Fibroblast of the aortic adventitia (primary cell): ENCODE data around the gene TRRAP. TPM values are rescaled to one million over a fixed set of nuclear protein-coding genes. Genes with fewer than 3 reads are reported as not detected.

Experiments used
- DNase-seq: peaks from one replicate; pipeline ENCODE4 v3.0.0-alpha.2; 2010; ENCODE audit warnings: low read depth
- H3K4me3 ChIP-seq: 2 replicates; pipeline ENCODE4 v1.5.1; 2011; ENCODE audit warnings: low read depth, mild to moderate bottlenecking, control low read depth, low read length, moderate library complexity
- small RNA-seq: library from RNA; depleted of rRNA; stranded (forward); fragments of <200 nt; gene quantifications from one replicate; pipeline ENCODE3, GENCODE V24; 2012
- total RNA-seq: library from RNA; depleted of rRNA; stranded (reverse); fragments of >200 nt; gene quantifications from 2 replicates; pipeline ENCODE4 v1.2.3, GENCODE V29; 2012; ENCODE audit warnings: low replicate concordance
- TF ChIP-seq, protein P1 (sequence below): IDR thresholded peaks from 2 replicates; pipeline ENCODE4 v1.5.1; 2011; ENCODE audit warnings: mild to moderate bottlenecking, low read length, control low read depth, inconsistent platforms; ENCODE audit not compliant: insufficient read depth

The TRRAP gene
- total RNA-seq, 1 donor, result 17.4 TPM

DNA sequence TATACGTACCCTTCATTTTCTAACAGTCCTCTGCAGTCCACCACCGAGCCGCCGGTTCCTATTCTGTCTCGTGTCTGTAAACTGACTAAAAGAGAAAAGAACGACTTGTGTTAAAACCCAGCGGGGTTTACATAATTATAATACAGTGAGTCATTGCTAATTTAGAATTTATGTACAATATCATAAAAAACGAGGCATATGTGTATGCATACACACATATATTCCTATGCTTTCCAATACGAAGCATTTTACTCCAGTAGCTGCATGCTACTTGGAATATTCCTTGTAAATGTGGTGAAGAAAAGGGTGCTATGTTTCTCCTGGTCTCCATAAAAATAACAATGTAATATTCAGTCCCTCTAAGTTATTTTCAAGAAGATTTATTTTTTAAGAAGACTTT is 176.4 kb downstream of the TRRAP start:
- no peak overlapping the region for H3K4me3 ChIP-seq
- TF ChIP-seq, protein P1, sequence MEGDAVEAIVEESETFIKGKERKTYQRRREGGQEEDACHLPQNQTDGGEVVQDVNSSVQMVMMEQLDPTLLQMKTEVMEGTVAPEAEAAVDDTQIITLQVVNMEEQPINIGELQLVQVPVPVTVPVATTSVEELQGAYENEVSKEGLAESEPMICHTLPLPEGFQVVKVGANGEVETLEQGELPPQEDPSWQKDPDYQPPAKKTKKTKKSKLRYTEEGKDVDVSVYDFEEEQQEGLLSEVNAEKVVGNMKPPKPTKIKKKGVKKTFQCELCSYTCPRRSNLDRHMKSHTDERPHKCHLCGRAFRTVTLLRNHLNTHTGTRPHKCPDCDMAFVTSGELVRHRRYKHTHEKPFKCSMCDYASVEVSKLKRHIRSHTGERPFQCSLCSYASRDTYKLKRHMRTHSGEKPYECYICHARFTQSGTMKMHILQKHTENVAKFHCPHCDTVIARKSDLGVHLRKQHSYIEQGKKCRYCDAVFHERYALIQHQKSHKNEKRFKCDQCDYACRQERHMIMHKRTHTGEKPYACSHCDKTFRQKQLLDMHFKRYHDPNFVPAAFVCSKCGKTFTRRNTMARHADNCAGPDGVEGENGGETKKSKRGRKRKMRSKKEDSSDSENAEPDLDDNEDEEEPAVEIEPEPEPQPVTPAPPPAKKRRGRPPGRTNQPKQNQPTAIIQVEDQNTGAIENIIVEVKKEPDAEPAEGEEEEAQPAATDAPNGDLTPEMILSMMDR, result no peak
- DNase-seq, result no peak

DNA sequence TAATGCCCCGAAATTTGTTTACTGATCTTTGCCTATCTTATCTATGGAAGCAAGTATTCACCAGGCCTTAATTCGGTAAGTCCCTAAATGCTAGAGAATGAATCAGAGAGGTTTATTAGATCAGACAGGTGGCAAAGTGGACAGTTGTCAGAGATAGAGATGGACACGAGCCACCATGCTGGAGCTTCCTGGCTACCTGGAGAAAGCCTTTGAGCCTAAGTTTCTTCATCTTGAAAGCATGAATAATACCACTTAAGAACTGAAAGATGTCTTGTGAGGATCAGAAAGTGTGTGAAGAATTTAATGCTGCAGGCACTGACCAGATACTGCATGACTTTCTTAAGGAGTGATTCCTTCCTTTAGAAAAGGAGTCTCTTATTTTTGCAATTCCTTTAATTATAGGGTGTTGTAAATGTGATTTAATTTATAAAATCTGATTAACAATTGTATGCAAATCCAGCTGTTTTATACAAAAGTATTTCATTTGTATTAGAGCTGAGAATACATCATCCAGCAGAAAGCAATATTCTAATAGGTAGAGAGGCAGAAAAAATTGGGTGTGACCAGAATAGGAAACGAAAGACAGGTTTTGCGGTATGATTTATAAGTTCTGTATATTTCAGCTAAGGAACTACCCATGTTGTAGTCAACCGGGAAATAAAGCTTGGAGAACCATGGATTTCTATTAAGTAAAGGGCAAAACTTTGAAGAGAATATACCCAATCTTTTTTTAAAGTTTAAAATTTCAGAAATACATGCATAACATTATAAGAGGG is 182.9 kb downstream of the TRRAP start:
- DNase-seq, result no peak
- TF ChIP-seq, protein P1, result no peak
- no peak overlapping the region for H3K4me3 ChIP-seq

Small RNA genes within 50 kb of the gene (small RNA-seq; reads per million reads assigned to genes)
- 72.5 reads per million, percentile 97 among the genes with 10 or more reads in this experiment for gene MIR3609

Other genes with a start within 250 kb of the TRRAP start
- 0.27 and 0.57 TPM in 2 replicates for gene TMEM130, start 8.5 kb upstream of the TRRAP start, total RNA-seq